HG03457 (cell line): ENCODE results near the gene SETD6.
A peak's percentile ranks its signal among the peaks of the same experiment; 100 is the strongest.

Experiments
- ATAC-seq: cut with Tn5 transposase; IDR thresholded peaks from one replicate; pipeline ENCODE4 v1.9.1; 2021; ENCODE audit warnings: moderate number of reproducible peaks; ENCODE audit not compliant: unreplicated experiment

Gene SETD6

DNA sequence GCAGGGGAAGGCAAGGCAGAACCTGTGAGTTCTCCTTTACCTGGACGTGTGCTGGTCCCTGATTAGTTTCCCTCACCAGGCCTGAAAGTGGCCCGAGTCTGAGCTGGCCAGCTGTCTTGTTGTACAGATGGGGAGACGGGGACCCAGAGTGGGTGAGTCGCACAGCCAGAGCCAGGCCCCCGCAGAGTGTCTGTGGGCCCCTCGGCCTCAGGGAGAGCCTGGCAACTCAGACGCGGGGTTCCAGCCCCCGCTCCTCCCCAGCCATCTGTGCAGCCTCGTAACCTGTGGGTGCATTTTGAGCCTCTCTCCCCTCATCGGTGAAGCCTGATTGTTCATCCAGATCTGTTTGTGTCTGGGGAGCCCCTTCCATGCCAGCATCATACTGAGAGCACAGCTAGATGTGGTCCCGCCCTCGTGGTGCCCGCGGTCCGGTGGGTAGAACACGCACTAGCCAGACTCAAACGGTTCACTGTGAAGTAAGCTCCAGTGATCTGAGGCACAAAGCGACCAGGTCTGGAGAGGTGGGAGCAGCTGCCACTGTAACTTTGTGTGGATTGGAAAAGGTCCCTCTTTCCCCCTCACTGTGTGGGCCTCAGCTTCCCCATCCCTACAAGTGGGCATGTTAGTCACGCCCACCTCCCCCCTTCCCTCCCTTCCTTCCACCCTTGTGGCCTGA lies 21.4 kb upstream of the SETD6 start:
- ATAC-seq = no peak

DNA sequence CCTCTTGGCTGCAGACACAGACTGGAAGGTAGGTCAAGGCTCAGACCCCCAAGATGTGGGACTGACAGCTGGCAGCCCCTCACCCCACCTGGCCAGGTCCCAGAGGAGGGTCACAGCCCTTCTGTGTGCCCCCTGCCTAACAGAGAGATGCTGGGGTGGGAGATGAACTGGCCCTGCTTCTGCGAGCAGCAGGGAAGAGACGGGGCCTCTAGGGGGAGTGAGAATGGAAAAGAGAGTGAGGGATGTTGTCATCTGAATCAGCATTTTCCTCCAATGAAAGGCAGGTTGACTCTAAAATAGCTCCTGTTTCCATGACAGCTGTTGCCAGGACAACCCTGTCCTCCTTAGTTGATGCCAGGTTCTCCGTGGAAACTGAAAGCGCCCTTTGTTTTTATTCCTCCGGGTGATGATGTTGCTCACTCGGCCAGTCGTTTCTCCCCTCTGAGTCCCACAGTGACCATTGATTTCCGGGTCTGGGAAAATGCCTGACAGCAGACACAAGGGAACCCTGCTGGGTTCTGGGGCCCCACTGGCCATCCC lies 20.3 kb upstream of the SETD6 start:
- ATAC-seq = peak; percentile 58

DNA sequence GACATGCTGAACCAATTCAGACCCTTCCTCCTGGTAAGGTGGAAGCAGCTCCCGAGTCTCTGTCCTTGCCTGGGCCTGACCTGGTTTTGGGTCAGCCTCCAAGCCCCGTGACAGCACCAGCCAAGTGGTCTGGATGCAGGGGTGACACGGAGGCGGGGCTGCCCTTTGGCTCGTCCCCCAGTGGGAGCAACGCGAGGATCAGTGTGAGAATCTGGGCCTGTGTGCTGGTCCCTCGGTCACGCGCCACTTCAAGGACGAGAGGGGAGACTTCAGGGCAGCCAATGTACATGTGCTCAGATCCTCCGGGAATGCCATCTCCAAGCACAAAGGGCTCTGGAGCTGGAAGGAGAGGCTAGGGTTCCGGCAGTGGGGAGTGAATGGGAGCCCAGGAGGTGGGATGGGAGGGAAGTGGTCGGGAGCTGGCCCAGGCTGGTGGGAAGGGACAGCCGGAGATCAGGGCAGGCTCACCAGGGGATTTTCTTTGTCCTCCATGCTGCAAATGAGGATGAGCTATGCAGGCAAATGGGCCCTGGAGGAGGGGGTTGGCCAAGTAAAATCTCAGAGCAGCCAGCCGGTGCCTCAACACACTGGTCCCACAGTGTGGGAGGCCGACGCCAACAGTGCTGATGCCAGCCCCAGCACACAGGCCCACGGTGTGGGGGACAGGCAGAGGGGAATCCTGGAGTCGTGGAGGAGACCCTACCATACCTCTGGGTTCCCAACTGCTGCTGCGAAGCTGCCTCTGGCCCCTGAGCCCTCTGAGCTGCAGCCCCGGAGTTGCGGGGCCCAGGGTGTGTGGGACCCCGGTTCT lies 19.6 kb upstream of the SETD6 start:
- ATAC-seq = no peak

GRCh38 chr16:58497468-58497867 lies 17.8 kb upstream of the SETD6 start:
- ATAC-seq = no peak

DNA sequence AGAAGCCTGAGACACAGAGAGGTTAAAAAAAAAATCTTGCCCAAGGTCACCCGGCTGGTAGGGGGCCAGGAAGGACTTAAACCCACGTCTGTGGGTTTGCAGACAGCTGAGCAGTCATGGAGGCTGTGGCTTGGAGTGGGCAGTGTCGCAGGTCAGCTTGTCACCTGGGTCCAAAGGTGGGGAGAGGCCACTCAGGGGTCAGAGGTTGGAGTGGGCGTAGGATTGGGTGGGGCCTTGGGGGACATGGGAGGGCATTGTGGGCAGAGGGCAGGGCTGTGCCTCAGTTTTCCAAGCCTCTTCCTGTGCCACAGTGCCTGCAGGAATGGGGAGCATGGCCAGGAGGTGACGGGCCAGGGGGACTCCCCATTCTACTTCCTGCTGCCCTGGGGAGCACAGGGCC lies 17.4 kb upstream of the SETD6 start:
- no peak for ATAC-seq

DNA sequence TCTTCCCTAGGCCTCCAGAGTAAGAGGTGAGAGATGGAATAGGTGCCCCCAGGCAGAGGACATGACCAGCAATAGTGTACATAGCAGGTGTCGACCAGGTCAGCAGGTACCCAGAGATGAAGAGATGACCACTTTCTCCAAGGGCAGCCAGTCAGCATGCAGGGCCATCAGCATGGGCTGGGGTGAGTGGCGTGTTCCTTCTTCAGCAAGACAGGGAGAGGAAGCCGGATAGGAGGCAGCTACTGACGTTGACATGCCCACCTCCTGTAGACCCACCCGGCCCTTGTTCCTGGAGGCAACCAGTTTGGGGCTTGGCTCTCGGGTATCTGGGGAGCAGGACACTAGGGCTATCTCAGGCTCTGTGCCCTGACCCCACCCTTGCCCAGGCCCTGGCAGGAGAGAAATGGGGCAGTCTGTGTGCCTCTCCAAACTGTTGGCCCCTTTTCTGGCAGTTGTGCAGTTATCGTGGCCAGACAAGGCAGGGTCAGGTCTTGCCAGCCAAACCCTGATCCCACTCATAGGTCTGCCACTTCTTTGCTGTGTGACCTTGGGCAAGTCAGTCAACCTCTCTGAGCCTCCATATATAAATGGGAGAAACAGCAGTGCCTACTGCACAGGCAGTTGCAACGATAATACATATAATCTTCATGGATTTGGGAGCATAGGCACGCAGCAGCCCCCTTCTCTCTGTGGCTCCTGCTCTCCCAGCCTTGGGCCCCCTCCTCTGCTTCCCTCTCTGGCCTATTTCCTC lies 16.8 kb upstream of the SETD6 start:
- no peak for ATAC-seq

DNA sequence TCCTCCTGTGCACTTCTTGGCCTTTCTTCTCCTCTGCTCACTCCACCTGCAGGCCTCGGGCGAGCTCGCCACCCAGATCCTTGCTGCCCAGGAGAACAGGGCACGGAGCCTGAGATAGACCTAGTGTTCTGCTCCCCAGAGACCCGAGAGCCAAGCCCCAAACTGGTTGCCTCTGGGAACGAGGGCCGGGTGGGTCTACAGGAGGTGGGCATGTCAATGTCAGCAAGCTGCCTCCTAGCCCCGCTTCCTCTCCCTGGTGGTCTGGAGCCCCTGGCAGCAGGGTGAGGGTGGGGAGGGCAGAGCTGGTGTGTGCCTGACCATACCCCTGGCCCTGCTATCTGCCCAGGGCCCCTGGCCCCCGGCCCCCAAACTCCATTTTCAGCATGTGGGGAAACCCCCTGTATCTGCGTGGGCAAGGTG lies 16.2 kb upstream of the SETD6 start:
- no peak for ATAC-seq

DNA sequence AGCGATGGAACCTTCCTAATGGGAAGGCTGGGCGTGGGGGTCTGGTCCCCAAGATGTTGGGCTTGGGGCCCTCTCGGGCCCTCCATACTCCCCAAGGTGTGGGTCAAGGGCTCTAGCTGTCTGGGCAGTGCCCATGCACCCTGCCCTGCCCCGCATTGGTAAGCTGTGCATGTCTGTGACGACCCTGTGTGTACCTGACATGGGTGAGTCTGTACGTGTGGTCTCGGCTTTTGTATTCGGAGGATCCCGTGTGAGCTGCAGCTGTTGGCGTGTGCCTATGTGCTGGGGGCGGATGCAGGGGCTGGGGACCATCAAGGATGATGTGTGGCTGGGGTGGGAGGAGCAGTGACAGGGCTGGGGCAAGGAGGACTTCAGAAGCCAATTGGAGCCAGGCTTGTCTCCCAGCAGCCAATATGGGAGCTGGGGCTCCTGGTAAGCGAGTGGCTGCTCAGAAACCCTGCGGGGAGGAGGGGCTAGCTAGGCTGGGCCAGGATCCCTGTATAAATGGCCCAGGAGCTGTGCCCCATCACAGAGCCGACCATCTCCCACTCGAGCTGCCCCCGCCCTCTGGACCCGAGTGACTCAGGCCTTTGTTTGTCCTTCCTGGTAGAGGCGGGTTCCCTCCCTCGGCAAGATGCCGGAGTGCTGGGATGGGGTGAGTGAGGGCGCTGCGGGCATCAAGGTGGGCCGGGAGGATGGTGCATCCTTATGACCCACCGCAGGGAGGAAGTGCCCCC lies 15.5 kb upstream of the SETD6 start, which contains the start of gene NDRG4:
TSS of gene NDRG4 (plus strand) at position 529 of the 737 bp plus-strand sequence. CDS start at position 635, 106 bp downstream.
- ATAC-seq = peak; percentile 59

DNA sequence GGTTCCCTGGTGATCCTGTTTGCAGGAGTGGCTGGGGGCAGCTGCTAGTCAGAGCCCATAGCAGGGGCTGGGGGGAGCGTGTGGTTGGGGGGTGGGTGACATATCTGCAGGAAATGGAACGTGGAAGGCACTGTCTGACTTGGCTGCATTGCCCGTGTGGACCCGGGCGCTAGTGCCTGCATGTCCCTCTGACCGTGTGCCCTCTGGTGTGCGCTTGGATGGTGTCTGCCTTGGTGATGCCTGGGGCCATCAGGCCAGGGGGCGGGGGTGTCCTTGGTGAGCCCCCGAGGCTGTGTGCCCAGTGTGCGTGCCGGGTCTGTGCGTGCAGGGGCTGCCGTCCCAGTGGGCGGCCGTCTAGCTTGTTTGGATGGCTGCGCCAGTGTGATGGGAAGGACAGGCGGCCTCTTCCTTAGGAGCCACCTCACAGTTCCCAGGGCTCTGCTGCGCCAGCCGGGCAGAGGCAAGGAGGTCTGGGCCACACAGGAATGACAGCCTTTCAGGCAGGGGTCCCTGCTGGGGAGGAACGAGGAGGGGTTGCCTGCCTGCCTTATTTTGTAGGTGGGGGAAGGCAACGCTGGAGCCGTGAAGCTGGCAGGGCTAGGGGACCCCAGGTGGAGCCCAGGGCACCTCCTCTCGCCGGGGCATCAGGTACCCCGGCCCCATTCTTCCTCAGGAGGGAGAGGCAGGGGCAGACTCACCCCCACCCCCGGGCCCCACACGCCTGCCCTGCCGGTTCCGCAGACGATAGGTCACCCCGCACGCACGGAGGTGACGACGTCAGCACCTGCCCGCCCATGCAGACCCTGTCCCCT lies 14.7 kb upstream of the SETD6 start:
- ATAC-seq = no peak

DNA sequence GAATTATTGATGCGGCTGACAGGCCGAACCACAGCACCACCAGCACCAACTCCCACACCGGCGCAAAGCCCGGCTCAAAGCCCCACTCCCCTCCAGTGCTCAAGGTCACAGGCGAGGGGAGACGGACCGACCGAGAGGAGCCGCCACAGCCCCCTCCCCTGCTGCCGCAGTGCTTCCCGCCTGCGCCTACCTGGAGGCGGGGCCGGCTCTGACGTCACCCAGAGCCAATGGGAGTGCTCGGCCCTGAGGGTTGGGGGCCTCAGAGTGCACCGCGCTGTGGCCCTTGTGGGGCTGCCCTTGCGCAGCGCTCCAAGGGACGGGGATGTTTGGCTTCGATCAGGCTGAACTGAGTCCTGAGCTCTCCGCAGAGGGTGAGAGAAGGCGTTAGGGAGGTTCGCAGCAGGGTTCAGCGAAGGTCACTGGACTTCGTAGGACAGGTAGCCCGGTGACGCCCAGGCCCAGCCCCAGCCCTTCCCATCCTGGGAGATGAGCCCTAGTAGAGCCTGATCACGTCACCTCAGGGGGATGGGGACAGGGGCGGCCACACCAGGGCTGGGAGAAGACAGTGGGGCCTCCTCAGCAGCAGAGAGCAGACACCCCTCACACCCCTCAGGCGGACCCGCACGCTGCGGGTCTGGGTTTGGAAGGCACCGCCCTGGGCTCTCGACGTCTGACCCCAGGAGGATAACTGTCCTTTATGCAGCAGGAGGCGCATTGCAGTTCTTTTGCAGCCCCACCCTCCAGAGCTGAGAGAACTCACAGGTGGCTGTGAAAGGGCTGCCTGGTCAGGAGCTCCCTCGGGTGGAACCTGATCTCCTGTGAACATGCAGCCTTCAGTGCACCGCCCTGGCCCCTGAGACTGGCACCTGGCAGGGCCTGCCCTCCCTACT lies 13.8 kb upstream of the SETD6 start:
- ATAC-seq = no peak

DNA sequence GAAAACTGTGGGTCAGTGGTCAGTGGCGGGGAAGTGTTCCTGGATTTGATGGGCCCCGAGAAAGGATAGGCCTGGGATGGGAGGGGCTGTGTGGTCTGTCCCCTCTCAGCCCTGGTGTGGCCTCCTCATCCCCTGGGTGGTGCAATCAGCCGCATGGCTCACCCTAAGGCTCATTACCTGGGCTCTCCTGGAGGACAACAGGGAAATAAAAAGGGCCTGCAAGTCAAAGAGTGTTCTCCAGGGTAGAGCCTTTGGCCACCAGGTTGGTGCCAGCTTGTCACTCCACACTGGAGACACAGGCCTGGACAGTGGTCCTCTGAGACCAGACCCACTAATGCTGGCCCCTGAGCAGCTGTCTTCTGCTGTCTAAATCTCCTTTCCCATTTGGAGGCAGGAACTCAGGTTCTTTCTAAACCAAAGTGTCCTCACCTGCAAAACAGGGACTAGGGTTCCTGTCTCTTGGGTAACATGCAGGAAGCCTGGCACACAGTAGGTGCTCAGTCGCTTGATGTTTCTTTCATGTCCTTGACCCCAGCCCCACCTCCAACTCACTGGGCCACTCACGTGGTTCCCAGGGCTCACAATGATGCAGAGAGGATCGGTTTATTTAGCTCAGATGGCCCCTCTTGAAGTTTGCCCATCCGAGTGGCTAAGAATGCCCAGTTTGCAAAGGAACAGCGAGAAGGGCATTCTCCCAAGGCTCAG lies 12.9 kb upstream of the SETD6 start:
- no peak for ATAC-seq

DNA sequence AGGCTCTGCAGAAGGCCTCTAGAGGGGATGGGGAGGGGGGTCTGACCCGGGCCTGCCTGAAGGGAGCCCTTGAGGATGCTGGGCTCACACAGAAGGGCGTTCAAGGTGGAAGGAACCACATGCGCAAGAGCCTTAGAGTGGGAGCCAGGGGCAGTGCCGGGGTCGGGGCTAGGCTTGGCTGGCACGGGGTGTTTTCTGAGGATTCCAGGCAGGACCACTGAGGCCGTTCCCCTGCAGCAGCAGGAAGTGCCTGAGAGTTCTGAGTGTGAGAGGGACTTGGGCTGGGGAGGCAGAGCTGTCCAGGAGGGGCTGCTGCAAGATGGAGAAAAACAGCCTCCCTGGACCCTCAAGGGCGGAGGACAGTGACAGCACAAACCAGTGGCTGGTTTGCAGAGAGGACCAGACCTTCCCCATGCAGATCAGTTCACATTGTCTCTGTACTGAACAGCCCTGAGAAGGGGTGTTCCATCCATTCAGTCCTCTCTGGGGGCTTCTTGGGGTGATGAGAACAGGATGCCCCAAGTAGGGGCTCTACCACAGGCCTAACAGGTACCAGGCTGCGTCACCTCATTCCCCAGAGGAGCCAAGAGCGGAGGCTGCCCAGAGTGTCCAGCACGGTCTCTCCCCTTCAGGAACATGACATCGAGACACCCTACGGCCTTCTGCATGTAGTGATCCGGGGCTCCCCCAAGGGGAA lies 12.0 kb upstream of the SETD6 start:
- no peak for ATAC-seq

GRCh38 chr16:58503863-58504688 lies 11.2 kb upstream of the SETD6 start:
- no peak for ATAC-seq

DNA sequence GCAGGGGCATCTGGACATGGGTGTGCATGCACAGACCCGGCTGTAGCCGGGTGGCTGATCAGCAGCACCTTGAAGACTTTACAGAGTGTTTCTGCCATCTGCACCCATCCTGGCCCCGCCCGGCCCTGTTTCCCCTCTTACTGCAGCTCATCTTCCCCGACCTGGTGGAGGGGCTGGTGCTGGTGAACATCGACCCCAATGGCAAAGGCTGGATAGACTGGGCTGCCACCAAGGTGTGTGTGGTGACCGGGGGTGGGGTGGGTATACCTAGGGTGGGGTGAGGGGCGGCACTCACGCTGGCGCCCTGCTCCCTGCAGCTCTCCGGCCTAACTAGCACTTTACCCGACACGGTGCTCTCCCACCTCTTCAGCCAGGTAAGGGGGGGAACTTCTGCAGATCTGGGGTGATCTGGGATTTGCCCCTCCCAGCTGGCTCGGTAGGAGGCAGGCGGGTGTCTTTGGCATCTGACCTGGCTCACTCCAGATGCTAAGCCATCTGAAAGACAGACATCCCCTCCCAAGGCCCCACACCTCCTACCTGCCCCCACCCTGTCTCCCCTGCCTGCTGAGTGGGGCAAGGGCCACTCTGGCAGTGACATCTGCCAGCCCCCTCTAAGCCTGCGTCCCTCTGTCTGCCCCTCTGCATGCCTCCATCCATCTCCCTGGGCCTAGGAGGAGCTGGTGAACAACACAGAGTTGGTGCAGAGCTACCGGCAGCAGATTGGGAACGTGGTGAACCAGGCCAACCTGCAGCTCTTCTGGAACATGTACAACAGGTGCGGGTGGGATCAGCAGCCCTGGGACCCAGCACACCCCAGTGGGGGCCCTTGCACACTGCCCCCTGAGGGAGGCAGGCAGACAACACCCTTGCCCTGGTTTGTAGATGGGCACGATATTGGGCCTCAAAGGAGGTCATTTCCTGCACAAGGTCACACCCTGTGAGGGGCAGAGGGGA lies 8.8 kb upstream of the SETD6 start:
- no peak for ATAC-seq

- no peak for ATAC-seq
Observed at GRCh38 chr16:58507195-58507962, 7.9 kb upstream of the SETD6 start.
